ENCODE results near the gene SMTNL2.
"Not testable (repeated sequence)": the region's sequence is repeated elsewhere in the genome, so short reads cannot be mapped to it uniquely, and the experiment has no call there.

Gene SMTNL2

DNA sequence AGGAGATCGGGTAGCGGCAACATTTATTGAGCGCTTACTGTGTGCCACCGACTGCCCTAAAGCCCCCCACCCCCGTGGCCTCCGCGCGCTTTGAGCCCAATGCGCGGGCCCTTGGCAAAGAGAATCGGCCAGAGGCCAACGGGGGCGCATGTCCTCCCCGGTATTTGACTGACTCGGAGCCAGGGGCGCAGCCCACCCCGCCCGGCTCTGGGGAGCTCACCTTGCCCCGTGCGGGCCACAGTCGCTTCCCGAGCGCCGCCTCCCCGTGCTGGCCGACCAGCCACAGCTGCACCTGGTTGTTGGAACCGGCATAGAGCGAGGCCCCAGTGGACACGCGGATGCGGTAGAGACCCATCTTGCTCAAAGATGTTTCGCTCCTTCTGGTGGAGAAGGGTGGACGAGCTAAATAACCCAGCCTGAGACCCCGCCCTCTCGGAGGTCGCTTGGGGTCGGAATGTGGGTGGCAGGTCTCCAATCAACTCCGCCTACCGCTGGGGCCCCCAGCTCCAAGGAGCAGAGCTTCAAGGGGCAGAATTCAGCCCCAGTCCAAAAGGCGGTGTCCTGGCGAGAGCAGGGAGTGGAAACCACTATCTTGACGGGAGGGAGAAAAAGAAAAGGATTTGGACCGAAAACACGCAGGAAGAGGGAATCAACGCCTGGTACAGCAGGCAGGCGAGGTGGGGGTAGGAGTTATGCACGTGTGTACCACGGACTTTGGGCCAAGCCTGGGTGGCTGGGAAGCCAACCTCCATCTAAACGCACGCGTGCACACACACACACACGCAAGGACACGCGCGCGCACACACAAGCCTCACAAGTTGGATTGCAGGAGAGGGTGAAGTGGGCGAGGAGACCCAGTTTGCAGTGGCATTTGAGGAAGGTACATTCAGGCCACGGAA lies 57.2 kb downstream of the SMTNL2 start, which contains the start of gene ALOX15:
ALOX15 (minus strand) TSS at position 382 of the 899 bp plus-strand sequence; CDS start at position 355, 27 bp downstream.
- no peak within 1 kb of the TSS for H3K4me3 ChIP-seq (ENCODE audit: control insufficient read depth, low read depth, low read length)
- no peak for DNase-seq (ENCODE audit: low read depth)
- TF ChIP-seq, protein P1, sequence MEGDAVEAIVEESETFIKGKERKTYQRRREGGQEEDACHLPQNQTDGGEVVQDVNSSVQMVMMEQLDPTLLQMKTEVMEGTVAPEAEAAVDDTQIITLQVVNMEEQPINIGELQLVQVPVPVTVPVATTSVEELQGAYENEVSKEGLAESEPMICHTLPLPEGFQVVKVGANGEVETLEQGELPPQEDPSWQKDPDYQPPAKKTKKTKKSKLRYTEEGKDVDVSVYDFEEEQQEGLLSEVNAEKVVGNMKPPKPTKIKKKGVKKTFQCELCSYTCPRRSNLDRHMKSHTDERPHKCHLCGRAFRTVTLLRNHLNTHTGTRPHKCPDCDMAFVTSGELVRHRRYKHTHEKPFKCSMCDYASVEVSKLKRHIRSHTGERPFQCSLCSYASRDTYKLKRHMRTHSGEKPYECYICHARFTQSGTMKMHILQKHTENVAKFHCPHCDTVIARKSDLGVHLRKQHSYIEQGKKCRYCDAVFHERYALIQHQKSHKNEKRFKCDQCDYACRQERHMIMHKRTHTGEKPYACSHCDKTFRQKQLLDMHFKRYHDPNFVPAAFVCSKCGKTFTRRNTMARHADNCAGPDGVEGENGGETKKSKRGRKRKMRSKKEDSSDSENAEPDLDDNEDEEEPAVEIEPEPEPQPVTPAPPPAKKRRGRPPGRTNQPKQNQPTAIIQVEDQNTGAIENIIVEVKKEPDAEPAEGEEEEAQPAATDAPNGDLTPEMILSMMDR (conservative IDR thresholded peaks at IDR 0.05; ENCODE audit: control insufficient read depth, insufficient read depth, low read depth, low read length) = no peak

GRCh38 chr17:4642286-4642685 lies 58.0 kb downstream of the SMTNL2 start:
- DNase-seq (ENCODE audit: low read depth) = no peak
- TF ChIP-seq, protein P1 (conservative IDR thresholded peaks at IDR 0.05; ENCODE audit: control insufficient read depth, insufficient read depth, low read depth, low read length) = no peak
- H3K4me3 ChIP-seq (ENCODE audit: control insufficient read depth, low read depth, low read length) = no peak overlapping the region

DNA sequence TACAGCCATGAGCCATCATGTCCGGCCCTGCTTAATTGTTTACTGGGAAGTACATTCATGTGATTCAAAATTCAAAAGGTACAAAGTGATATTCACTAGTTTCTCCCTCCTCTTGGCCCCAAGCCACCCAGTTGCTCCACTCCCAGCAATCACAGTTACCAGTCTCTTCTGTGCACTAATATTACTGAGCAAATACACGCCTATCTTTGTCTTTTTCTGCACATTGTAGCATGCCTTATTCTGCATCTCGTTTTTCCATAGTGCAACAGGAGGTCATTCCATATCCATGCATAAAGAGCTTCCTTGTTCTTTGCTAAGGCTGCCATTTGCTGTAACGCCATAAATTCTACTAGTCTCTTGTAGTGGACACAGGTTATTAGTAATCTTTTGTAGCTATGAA lies 59.3 kb downstream of the SMTNL2 start:
- H3K4me3 ChIP-seq (ENCODE audit: control insufficient read depth, low read depth, low read length) = no peak overlapping the region
- TF ChIP-seq, protein P1 (conservative IDR thresholded peaks at IDR 0.05; ENCODE audit: control insufficient read depth, insufficient read depth, low read depth, low read length) = no peak
- DNase-seq (ENCODE audit: low read depth) = no peak

GRCh38 chr17:4645642-4646041 lies 61.3 kb downstream of the SMTNL2 start:
- DNase-seq (ENCODE audit: low read depth) = no peak
- TF ChIP-seq, protein P1 (conservative IDR thresholded peaks at IDR 0.05; ENCODE audit: control insufficient read depth, insufficient read depth, low read depth, low read length) = no peak
- H3K4me3 ChIP-seq (ENCODE audit: control insufficient read depth, low read depth, low read length) = no peak overlapping the region

DNA sequence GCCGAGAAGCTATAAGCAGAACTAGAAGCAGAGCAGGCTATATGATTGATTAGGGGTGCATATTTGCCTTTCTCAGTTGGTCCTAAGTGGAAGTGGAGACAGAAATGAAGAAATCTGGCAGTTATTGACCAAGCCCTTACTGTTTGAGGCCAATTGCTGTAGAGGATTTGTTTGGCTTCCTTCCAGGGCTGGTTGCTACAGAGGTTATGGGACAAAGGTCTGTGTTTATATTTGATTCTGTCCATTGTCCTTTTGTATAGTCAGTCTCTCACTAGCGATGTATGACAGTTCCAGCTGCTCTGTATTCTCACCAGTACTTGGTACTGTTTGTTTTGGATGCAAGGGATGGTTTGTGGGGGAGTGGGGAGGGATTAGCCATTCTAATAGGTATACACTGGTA lies 64.4 kb downstream of the SMTNL2 start:
- H3K4me3 ChIP-seq (ENCODE audit: control insufficient read depth, low read depth, low read length) = no peak overlapping the region
- no peak for DNase-seq (ENCODE audit: low read depth)
- TF ChIP-seq, protein P1 (conservative IDR thresholded peaks at IDR 0.05; ENCODE audit: control insufficient read depth, insufficient read depth, low read depth, low read length) = no peak

- DNase-seq (ENCODE audit: low read depth) = no peak
- TF ChIP-seq, protein P1 (conservative IDR thresholded peaks at IDR 0.05; ENCODE audit: control insufficient read depth, insufficient read depth, low read depth, low read length) = no peak
- no peak overlapping the region for H3K4me3 ChIP-seq (ENCODE audit: control insufficient read depth, low read depth, low read length)
Measured at GRCh38 chr17:4652997-4653396, 68.7 kb downstream of the SMTNL2 start.

DNA sequence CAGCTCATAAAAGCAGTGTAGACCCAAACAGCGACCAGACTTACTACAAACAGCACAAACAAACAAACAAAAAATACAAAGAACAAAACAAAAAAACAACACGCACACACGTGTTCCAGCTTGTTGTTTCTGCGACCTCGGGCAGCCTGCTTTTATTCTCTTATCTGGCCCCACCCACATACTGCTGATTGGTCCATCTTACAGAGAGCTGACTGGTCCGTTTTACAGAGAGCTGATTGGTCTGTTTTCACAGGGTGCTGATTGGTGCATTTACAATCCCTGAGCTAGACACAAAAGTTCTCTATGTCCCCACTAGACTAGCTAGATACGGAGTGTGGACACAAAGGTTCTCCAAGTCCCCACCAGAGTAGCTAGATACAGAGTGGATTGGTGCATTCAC lies 71.6 kb downstream of the SMTNL2 start:
- not testable (repeated sequence) for DNase-seq (ENCODE audit: low read depth); H3K4me3 ChIP-seq (ENCODE audit: control insufficient read depth, low read depth, low read length)
